Mucosa of gallbladder (tissue), 1 donor: ENCODE data around the gene ZNF70. TPM values are rescaled to one million over a fixed set of nuclear protein-coding genes. Genes with fewer than 3 reads are reported as not detected.
"Not testable (repeated sequence)": the region's sequence is repeated elsewhere in the genome, so short reads cannot be mapped to it uniquely, and the experiment has no call there.

Source experiments
- DNase-seq: peaks from one replicate; pipeline ENCODE4 v3.0.0-alpha.2; 2020; ENCODE audit warnings: low spot score
- total RNA-seq: library from RNA; stranded (reverse); gene quantifications from one replicate; pipeline ENCODE4 v1.2.1, GENCODE V29; 2021
- donor health status: DM: no; HTN: no; CAD: no.

Gene ZNF70
- total RNA-seq, 1 donor from 2014 or later = 6.8 TPM

DNA sequence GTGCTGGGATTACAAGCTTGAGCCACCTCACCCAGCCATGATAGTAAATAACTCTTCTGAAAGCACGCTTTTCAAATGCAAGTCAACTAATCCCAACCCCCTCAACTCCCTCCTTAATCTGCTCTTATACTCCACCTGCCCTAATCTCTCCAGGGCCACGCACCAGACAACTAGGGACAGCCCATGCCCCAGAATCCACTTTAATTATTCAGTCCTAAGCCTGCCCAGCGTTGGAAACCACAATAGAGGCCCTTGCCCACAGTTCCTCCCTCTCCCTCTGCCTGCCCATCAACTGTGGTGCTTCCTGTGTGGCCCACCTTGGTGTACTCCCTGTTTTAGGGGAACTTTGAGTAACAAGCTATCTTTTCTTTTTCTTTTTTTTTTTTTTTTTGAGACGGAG, 6.0 kb upstream of the ZNF70 start:
- DNase-seq = no peak

- DNase-seq = no peak
Measured at GRCh38 chr22:23755711-23756110, 4.8 kb upstream of the ZNF70 start.

GRCh38 chr22:23754980-23755636, 4.2 kb upstream of the ZNF70 start:
- DNase-seq = no peak

GRCh38 chr22:23754220-23754919, 3.5 kb upstream of the ZNF70 start, which contains the start of gene VPREB3:
VPREB3 (minus strand) TSS chr22:23754425; CDS start chr22:23754363, 62 bp downstream.
- no peak for DNase-seq

GRCh38 chr22:23753385-23753784, 2.5 kb upstream of the ZNF70 start:
- no peak for DNase-seq

- no peak for DNase-seq
Measured at GRCh38 chr22:23752750-23753149, 1.8 kb upstream of the ZNF70 start.

- DNase-seq = no peak
Measured at GRCh38 chr22:23752090-23752691, 1.3 kb upstream of the ZNF70 start.

DNA sequence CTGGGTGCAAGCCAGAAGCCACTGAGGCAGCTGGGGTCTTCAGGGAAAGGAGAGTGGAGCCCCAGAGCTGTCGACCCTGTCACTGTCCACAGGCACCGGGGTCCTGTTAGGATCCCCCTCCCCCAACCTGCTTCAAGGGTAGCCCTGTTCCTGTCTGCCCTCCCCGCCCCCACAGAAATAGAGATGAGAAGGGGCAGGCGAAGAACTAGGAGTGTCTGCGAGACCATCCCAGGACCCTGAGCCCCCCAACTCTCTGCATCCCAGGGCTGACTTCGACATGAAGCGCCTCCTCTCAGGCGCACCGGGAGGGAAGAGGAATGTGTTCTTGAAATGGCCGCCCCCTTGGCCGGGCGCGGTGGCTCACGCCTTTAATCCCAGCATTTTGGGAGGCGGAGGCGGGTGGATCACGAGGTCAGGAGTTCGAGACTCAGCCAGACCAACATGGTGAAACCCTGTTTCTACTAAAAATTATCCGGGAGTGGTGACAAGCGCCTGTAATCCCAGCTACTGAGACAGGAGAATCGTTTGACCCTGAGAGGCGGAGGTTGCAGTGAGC, 607 bp upstream of the ZNF70 start:
- no peak for DNase-seq

GRCh38 chr22:23750367-23750713, 572 bp downstream of the ZNF70 start:
- DNase-seq = no peak

GRCh38 chr22:23749841-23750301, 1.0 kb downstream of the ZNF70 start:
- no peak for DNase-seq

- DNase-seq = no peak
Measured at GRCh38 chr22:23745791-23746190, 5.1 kb downstream of the ZNF70 start.

- no peak for DNase-seq
Measured at GRCh38 chr22:23744485-23744884, 6.4 kb downstream of the ZNF70 start.

DNA sequence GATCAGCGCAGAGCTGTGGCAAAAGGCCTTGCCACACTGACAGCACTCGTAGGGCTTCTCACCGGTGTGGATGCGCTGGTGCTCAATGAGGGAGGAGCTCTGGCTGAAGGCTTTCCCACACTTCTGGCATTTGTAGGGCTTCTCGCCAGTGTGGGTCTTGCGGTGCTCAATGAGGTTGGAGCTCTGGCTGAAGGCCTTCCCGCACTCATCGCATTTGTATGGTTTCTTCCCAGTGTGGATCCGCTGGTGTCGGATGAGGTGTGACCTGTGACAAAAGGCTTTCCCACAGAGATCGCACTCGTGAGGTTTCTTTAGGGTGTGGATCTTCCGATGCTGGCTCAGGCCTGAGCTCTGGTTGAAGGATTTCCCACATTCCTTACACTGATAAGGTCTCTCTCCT, 6.9 kb downstream of the ZNF70 start:
- DNase-seq = no peak

GRCh38 chr22:23743303-23743705, 7.6 kb downstream of the ZNF70 start:
- DNase-seq = no peak

DNA sequence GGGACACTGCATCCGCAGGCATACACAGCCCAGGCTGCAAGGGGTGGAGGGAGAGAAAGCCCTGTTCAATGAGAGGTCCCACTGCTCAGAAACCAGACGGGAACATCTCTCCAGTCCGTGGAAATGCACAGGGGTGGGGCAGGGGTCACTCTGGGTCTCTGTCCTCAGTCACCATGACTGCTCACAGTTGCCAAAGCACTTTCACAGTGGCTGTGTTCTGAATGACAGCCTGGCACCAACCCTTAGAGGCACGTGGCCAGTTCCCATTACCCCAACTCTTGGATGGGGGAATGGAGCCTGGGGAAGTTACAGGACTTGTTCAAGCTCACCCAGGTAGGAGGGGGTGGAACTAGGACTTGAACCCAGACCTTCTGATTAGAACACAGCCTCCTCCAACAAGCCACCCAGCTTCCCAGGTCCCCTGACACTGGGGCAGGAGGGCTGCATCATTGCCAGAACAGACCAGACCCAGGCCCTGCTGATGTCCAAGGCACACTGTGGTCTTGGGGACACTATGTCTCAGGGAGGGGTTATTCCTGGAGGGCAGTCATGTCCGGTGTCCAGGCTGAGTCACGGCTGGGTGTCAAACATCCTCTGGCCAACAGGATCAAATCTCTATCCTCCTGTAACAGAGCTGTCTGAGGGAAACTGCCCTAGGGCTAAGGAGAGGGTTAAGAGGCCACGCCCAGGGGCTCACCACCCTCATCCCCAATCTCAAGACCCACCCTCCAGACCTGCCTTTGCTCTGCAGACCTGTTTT, 8.2 kb downstream of the ZNF70 start:
- DNase-seq = no peak

- no peak for DNase-seq
Measured at GRCh38 chr22:23737696-23738095, 13.2 kb downstream of the ZNF70 start.

DNA sequence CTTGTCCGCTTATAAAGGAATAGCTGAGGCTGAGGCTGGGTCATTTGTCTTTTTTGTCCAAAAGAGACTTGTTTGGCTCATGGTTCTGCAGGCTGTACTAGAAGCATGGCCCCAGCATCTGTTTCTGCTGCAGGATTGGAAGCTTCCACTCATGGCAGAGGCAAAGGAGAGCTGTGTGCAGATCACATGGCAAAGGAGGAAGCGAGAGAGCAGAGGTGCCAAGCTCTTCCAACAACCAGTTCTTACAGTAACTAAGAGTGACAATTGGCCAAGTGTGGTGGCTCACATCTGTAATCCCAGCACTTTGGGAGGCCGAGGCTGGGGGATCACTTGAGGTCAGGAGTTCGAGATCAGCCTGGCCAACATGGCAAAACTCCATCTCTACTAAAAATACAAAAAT, 22.8 kb downstream of the ZNF70 start:
- not testable (repeated sequence) for DNase-seq

DNA sequence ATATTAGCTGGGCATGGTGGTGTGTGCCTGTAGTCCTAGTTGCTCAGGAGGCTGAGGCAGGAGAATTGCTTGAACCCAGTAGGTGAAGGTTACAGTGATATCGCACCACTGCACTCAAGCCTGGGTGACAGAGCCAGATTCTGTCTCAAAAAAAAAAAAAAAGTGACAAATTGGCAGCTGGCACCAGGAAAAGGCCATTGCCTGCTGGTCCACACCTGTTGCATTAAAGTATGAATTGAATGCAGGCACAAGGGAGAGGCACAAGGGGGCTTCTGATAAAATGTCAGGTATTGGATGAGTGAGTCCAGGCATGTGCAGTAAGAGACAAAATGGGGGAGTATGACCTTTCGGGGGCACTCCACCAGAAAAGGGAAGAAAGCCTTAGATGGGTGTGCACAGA, 28.2 kb downstream of the ZNF70 start:
- DNase-seq = no peak

DNA sequence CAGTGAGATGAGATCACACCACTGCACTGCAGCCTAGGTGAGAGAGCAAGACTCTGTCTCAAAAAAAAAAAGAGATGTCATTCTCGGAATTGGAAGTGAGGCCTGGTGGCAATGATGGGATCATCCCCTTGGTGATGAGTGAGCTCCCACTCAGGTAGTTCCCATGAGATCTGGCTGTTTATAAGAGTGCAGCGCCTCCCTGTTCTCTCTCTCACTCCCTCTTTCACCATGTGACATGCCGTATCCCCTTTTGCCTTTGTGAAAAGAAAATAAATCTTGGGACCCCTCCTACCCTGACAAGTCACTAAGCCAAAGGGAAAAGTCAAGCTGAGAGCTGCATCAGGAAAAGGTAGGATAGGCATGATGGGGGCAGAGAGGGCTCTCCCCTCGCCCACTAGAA, 28.8 kb downstream of the ZNF70 start:
- DNase-seq = no peak

- no peak for DNase-seq
Measured at GRCh38 chr22:23720855-23721254, 30.1 kb downstream of the ZNF70 start.

DNA sequence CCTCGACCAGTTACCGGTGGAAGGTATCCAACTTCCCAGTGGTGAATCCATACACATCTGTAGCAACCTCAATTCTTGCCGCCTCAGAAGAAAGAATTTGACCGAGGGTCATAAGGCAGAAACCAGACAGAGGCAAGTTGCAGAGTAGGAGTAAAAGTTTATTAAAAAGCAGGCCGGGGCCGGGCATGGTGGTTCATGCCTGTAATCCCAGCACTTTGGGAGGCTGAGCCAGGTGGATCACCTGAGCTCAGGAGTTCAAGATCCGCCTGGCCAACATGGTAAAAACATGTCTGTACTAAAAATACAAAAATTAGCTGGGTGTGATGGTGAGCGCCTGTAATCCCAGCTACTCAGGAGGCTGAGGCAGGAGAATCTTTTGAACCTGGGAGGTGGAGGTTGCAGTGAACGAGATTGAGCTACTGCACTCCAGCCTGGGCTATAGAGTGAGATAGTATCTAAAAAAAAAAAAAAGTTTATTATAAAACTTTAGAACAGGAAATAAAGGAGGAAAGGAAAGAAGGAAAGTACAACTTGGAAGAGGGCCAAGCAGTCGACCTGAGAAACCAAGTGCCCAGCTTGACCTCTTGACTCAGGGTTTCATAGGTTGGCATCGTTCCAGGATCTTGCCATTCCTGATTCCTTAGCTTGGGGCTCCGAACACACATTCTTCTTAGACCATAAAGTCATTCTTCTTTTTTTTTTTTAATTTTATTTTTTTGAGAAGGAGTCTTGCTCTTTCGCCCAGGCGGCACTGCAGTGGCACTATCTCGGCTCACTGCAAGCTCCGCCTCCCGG, 32.3 kb downstream of the ZNF70 start:
- DNase-seq = no peak
